ENCODE data around the gene CD9. TPM values are rescaled to one million over a fixed set of nuclear protein-coding genes. Genes with fewer than 3 reads are reported as not detected.

CD9 gene
- polyA plus RNA-seq, 1 donor (not counting 4 experiments of a cell fraction or from before 2014, with no cell fraction given) = 1,084 TPM

GRCh38 chr12:6157482-6157881, 42.7 kb upstream of the CD9 start:
- Histone ChIP-seq H3K36me3 (ENCODE audit: control insufficient read depth in 2 of 2, extremely low read depth in 1 of 2, insufficient read depth in 2 of 2, low read length in 2 of 2) (no peaks in the 10 kb centered on the region), H3K79me2 (ENCODE audit: control insufficient read depth, insufficient read depth, low read length) (no peaks in the 10 kb centered on the region), H4K20me1 (ENCODE audit: control insufficient read depth, extremely low read depth, insufficient read depth, low read length) (no peaks in the 10 kb centered on the region), H3K9me1 (ENCODE audit: control insufficient read depth, extremely low read depth, insufficient read depth, low read length) (no peaks in the 10 kb centered on the region), H3K4me2 (ENCODE audit: control insufficient read depth, extremely low read depth, insufficient read depth, low read depth, low read length) (no peak overlapping the region), H2AFZ (ENCODE audit: control insufficient read depth, low read length) (no peak overlapping the region), H3K27me3 (ENCODE audit: control insufficient read depth, extremely low read depth, insufficient read depth, low read length) (peaks cover 8% of the 10 kb centered on the region), H3K9ac (ENCODE audit: control insufficient read depth, extremely low read depth, insufficient read depth, low read length) (no peak overlapping the region), H3K9me3 (ENCODE audit: control insufficient read depth, low read depth, low read length) (no peaks in the 10 kb centered on the region), H3K27ac (ENCODE audit: control insufficient read depth, insufficient read depth, low read length) (no peak overlapping the region), H3K4me3 (ENCODE audit: control insufficient read depth in 2 of 3, extremely low read depth in 1 of 3, insufficient read depth in 2 of 3, low read depth in 1 of 3, low read length in 3 of 3) (no peak overlapping the region), H3K4me1 (ENCODE audit: control insufficient read depth, extremely low read depth, insufficient read depth, low read length) (no peaks in the 10 kb centered on the region)
- dilution Hi-C loops (cut with MboI; ENCODE audit: extremely low pct_ligation_motif_present, low sequenced_read_pairs) = no loop called here
- DNase-seq (ENCODE audit: low read depth, low spot score) (no peak), FAIRE-seq (no peak)
- no peak for TF ChIP-seq CTCF (optimal IDR thresholded peaks at IDR 0.05 in 1 of 3, IDR thresholded peaks at IDR 0.05 in 1 of 3, conservative IDR thresholded peaks at IDR 0.05 in 1 of 3; ENCODE audit: extremely low read depth in 1 of 3, insufficient read depth in 2 of 3, low read length in 3 of 3)
- TF ChIP-seq EZH2 (IDR thresholded peaks at IDR 0.05; ENCODE audit: low read length) = no peak

GRCh38 chr12:6158255-6158654, 41.9 kb upstream of the CD9 start:
- Histone ChIP-seq H3K4me3 (ENCODE audit: control insufficient read depth in 2 of 3, extremely low read depth in 1 of 3, insufficient read depth in 2 of 3, low read depth in 1 of 3, low read length in 3 of 3) (no peak overlapping the region), H3K27me3 (ENCODE audit: control insufficient read depth, extremely low read depth, insufficient read depth, low read length) (peaks cover 8% of the 10 kb centered on the region), H3K9me3 (ENCODE audit: control insufficient read depth, low read depth, low read length) (no peaks in the 10 kb centered on the region), H4K20me1 (ENCODE audit: control insufficient read depth, extremely low read depth, insufficient read depth, low read length) (no peaks in the 10 kb centered on the region), H3K27ac (ENCODE audit: control insufficient read depth, insufficient read depth, low read length) (no peak overlapping the region), H3K4me2 (ENCODE audit: control insufficient read depth, extremely low read depth, insufficient read depth, low read depth, low read length) (no peak overlapping the region), H3K79me2 (ENCODE audit: control insufficient read depth, insufficient read depth, low read length) (no peaks in the 10 kb centered on the region), H2AFZ (ENCODE audit: control insufficient read depth, low read length) (no peak overlapping the region), H3K9ac (ENCODE audit: control insufficient read depth, extremely low read depth, insufficient read depth, low read length) (no peak overlapping the region), H3K9me1 (ENCODE audit: control insufficient read depth, extremely low read depth, insufficient read depth, low read length) (no peaks in the 10 kb centered on the region), H3K4me1 (ENCODE audit: control insufficient read depth, extremely low read depth, insufficient read depth, low read length) (no peaks in the 10 kb centered on the region), H3K36me3 (ENCODE audit: control insufficient read depth in 2 of 2, extremely low read depth in 1 of 2, insufficient read depth in 2 of 2, low read length in 2 of 2) (no peaks in the 10 kb centered on the region)
- dilution Hi-C loops (cut with MboI; ENCODE audit: extremely low pct_ligation_motif_present, low sequenced_read_pairs) = no loop called here
- FAIRE-seq (no peak), DNase-seq (ENCODE audit: low read depth, low spot score) (no peak)
- no peak for TF ChIP-seq EZH2 (IDR thresholded peaks at IDR 0.05; ENCODE audit: low read length)
- no peak for TF ChIP-seq CTCF (optimal IDR thresholded peaks at IDR 0.05 in 1 of 3, IDR thresholded peaks at IDR 0.05 in 1 of 3, conservative IDR thresholded peaks at IDR 0.05 in 1 of 3; ENCODE audit: extremely low read depth in 1 of 3, insufficient read depth in 2 of 3, low read length in 3 of 3)
